ENCODE data around the gene FAM240B.

The FAM240B gene

DNA sequence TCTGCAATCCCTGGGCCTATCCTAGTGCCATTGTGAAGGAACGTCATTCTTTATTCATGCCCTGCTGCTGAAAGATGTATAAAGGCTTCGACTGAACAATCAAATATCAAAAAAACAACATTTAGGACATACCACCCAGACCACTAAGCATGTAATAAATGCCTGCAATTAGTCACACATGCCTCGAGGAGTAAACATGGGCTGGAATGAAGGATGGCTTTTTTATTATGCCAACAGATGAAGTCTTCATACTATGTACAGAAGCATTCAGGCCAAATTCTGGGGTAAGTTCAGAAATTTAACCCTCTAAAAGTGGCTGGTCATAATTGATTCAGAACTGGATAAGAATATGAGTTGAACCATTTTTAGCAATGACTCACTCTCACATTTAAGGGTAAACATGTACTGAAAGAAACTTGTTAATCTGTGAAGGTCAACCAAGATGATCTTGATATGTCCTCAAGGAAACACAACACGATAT is 38.1 kb downstream of the FAM240B start:
- TF ChIP-seq TEAD4 (IDR thresholded peaks at IDR 0.05) (peak; percentile 45; the same call in 1 of the 2 replicates), RAD21 (IDR thresholded peaks at IDR 0.05; ENCODE audit: low read depth) (no peak), YY1 (IDR thresholded peaks at IDR 0.05; ENCODE audit: low read depth) (no peak), REST (IDR thresholded peaks at IDR 0.05; ENCODE audit: low read depth) (no peak), FOXM1 (IDR thresholded peaks at IDR 0.05; ENCODE audit: borderline replicate concordance, low read depth) (no peak), ZBTB7A (IDR thresholded peaks at IDR 0.05; ENCODE audit: low read depth) (no peak), USF1 (IDR thresholded peaks at IDR 0.05) (no peak), CEBPB (IDR thresholded peaks at IDR 0.05) (no peak), EP300 (IDR thresholded peaks at IDR 0.05; ENCODE audit: borderline replicate concordance) (peak; percentile 45; the same call in 1 of the 2 replicates)
- TF ChIP-seq, protein P1, sequence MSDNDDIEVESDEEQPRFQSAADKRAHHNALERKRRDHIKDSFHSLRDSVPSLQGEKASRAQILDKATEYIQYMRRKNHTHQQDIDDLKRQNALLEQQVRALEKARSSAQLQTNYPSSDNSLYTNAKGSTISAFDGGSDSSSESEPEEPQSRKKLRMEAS (IDR thresholded peaks at IDR 0.05): no peak

DNA sequence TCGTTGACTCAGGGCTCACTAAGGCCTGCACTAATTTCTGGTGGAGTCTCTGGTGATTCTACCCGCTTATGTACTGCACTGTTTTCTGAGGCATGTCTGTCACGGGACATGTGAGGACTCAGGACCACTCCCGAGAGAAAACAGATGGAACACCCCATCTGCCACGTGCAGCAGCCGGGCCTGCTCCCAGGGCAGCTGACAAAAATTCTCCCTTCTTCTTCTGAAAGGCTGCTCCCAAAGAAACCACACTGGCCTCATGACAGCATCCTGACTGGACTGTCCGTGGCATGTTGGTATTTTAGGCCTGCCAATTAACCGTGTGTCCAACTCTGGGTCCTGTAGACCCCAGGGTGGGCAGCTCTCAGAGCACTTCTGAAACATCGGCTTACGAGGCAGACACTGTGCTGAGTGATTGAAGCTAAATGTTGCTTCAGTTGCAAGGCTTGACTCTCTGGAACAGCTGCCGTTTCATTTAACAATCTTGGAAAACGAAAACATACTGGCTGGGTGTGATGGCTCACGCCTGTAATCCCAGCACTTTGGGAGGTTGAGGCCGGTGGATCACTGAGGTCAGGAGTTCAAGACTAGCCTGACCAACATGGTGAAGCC is 39.0 kb downstream of the FAM240B start:
- TF ChIP-seq, protein P1 (IDR thresholded peaks at IDR 0.05): no peak
- TF ChIP-seq CEBPB (IDR thresholded peaks at IDR 0.05): no peak
- no peak for TF ChIP-seq CREB1 (IDR thresholded peaks at IDR 0.05; ENCODE audit: low read depth)
- no peak for TF ChIP-seq TAF1 (IDR thresholded peaks at IDR 0.05; ENCODE audit: low read depth)
- TF ChIP-seq EGR1 (IDR thresholded peaks at IDR 0.05): no peak
- TF ChIP-seq RAD21 (IDR thresholded peaks at IDR 0.05; ENCODE audit: low read depth): no peak
- no peak for TF ChIP-seq TEAD4 (IDR thresholded peaks at IDR 0.05)
- no peak for TF ChIP-seq REST (IDR thresholded peaks at IDR 0.05; ENCODE audit: low read depth)

DNA sequence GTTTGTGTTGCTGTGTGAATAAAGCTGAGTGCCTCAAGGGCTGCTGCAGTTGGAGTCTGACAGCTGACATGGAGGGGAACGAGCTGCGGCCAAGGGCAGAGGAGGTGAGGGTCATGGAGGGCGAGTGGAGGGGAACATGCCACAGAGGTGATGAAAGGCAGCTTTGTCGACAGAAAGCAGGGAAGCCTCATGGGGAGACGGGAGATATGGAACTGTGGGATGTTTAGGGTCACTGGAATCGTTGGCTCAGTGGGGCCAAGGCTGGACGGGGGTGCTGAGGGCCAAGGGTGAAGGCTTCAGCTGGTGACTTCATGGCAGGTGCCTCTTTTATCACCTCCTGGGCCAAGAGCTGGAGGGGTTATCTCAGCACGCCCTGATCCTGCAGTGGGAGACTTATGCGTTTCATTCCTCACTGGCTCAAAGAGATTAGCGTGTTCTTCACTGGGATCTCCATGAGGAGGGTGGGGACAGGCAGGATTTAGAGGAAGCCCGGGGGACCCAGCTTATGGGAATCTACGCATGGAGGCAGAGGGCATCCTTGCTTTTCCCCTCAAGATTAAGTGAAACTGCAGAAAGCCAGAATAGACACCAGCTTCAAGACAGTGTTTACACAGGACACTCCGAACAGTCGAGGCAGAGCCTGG is 42.2 kb downstream of the FAM240B start:
- TF ChIP-seq CREB1 (IDR thresholded peaks at IDR 0.05; ENCODE audit: low read depth): no peak
- TF ChIP-seq TEAD4 (IDR thresholded peaks at IDR 0.05): no peak
- TF ChIP-seq YY1 (IDR thresholded peaks at IDR 0.05; ENCODE audit: low read depth): no peak
- TF ChIP-seq, protein P1 (IDR thresholded peaks at IDR 0.05): no peak
- TF ChIP-seq CEBPB (IDR thresholded peaks at IDR 0.05): no peak
- no peak for TF ChIP-seq TAF1 (IDR thresholded peaks at IDR 0.05; ENCODE audit: low read depth)
- TF ChIP-seq TCF12 (IDR thresholded peaks at IDR 0.05; ENCODE audit: low read depth): no peak
- TF ChIP-seq EP300 (IDR thresholded peaks at IDR 0.05; ENCODE audit: borderline replicate concordance): no peak
- TF ChIP-seq ZBTB7A (IDR thresholded peaks at IDR 0.05; ENCODE audit: low read depth): no peak
- TF ChIP-seq FOXM1 (IDR thresholded peaks at IDR 0.05; ENCODE audit: borderline replicate concordance, low read depth): no peak
- no peak for TF ChIP-seq EGR1 (IDR thresholded peaks at IDR 0.05)
- TF ChIP-seq USF1 (IDR thresholded peaks at IDR 0.05): no peak
- TF ChIP-seq REST (IDR thresholded peaks at IDR 0.05; ENCODE audit: low read depth): no peak
- no peak for TF ChIP-seq RAD21 (IDR thresholded peaks at IDR 0.05; ENCODE audit: low read depth)

DNA sequence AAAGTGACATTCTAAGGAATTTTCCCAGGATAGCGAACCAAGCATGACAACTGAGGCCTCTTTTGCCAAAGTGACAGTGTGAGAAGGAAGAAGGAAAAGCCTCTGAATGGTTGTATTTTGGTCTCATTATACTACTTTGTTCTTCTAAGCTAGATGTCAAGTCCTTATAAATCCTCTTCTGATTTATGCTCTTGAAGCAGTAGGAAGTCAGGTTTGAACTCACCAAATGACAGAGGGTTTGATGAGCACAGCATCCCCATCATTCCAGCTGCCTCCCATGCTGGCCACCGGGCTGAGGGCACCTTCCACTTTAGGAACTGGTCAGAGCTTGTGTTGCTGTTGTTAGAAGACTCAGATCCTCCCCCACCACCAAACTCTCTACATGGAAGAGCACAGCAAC is 44.1 kb downstream of the FAM240B start:
- TF ChIP-seq NFIC (IDR thresholded peaks at IDR 0.05): no peak
- TF ChIP-seq EGR1 (IDR thresholded peaks at IDR 0.05): no peak
